Measurements from ENCODE around the gene ST3GAL3. TPM values are rescaled to one million over a fixed set of nuclear protein-coding genes. Genes with fewer than 3 reads are reported as not detected.
A peak's percentile ranks its signal among the peaks of the same experiment; 100 is the strongest.

The ST3GAL3 gene
- 28.5 TPM for total RNA-seq

GRCh38 chr1:43707190-43708001 is at the start of gene ST3GAL3:
Gene ST3GAL3 (plus strand): TSS chr1:43707536. CDS start chr1:43736263, 28,727 bp downstream.
- peak; percentile 76 to 92 (median 90) for DNase-seq (ENCODE audit: low read depth in 2 of 3, low spot score in 2 of 3)

- DNase-seq (ENCODE audit: low read depth in 2 of 3, low spot score in 2 of 3): no peak
Observed at GRCh38 chr1:43659212-43660166, 47.8 kb upstream of the ST3GAL3 start.

- no peak for DNase-seq (ENCODE audit: low read depth in 2 of 3, low spot score in 2 of 3)
Observed at GRCh38 chr1:43660355-43660754, 47.0 kb upstream of the ST3GAL3 start.

GRCh38 chr1:43664369-43664768 is 43.0 kb upstream of the ST3GAL3 start:
- DNase-seq (ENCODE audit: low read depth in 2 of 3, low spot score in 2 of 3): no peak

- no peak for DNase-seq (ENCODE audit: low read depth in 2 of 3, low spot score in 2 of 3)
Observed at GRCh38 chr1:43666608-43667007, 40.7 kb upstream of the ST3GAL3 start.

- DNase-seq (ENCODE audit: low read depth in 2 of 3, low spot score in 2 of 3): no peak
Observed at GRCh38 chr1:43668956-43669355, 38.4 kb upstream of the ST3GAL3 start.

- DNase-seq (ENCODE audit: low read depth in 2 of 3, low spot score in 2 of 3): no peak
Observed at GRCh38 chr1:43669878-43670277, 37.5 kb upstream of the ST3GAL3 start.

GRCh38 chr1:43671193-43671592 is 36.1 kb upstream of the ST3GAL3 start:
- no peak for DNase-seq (ENCODE audit: low read depth in 2 of 3, low spot score in 2 of 3)

- no peak for DNase-seq (ENCODE audit: low read depth in 2 of 3, low spot score in 2 of 3)
Observed at GRCh38 chr1:43671626-43672330, 35.6 kb upstream of the ST3GAL3 start.

GRCh38 chr1:43673261-43673660 is 34.1 kb upstream of the ST3GAL3 start:
- no peak for DNase-seq (ENCODE audit: low read depth in 2 of 3, low spot score in 2 of 3)

GRCh38 chr1:43678940-43679339 is 28.4 kb upstream of the ST3GAL3 start:
- DNase-seq (ENCODE audit: low read depth in 2 of 3, low spot score in 2 of 3): no peak

GRCh38 chr1:43683560-43683959 is 23.8 kb upstream of the ST3GAL3 start:
- DNase-seq (ENCODE audit: low read depth in 2 of 3, low spot score in 2 of 3): no peak

GRCh38 chr1:43686801-43687200 is 20.5 kb upstream of the ST3GAL3 start:
- no peak for DNase-seq (ENCODE audit: low read depth in 2 of 3, low spot score in 2 of 3)

- DNase-seq (ENCODE audit: low read depth in 2 of 3, low spot score in 2 of 3): no peak
Observed at GRCh38 chr1:43687301-43688108, 19.8 kb upstream of the ST3GAL3 start.

- no peak for DNase-seq (ENCODE audit: low read depth in 2 of 3, low spot score in 2 of 3)
Observed at GRCh38 chr1:43688109-43688387, 19.3 kb upstream of the ST3GAL3 start.

- peak in 1 of 3 donors; percentile 46 for DNase-seq (ENCODE audit: low read depth in 2 of 3, low spot score in 2 of 3)
Observed at GRCh38 chr1:43688594-43689000, 18.7 kb upstream of the ST3GAL3 start.

- DNase-seq (ENCODE audit: low read depth in 2 of 3, low spot score in 2 of 3): no peak
Observed at GRCh38 chr1:43689289-43689688, 18.0 kb upstream of the ST3GAL3 start.

GRCh38 chr1:43691871-43692815 is 15.2 kb upstream of the ST3GAL3 start:
- no peak for DNase-seq (ENCODE audit: low read depth in 2 of 3, low spot score in 2 of 3)

- no peak for DNase-seq (ENCODE audit: low read depth in 2 of 3, low spot score in 2 of 3)
Observed at GRCh38 chr1:43693371-43693770, 14.0 kb upstream of the ST3GAL3 start.

Data from hematopoietic multipotent progenitor cell (in vitro differentiated cells).